Kidney capillary endothelial cell (primary cell): ENCODE results near the gene MEGF11.

ENCODE experiments used
- DNase-seq: peaks from one replicate; pipeline ENCODE4 v3.0.0-alpha.2; 2018; ENCODE audit warnings: low spot score

The MEGF11 gene

GRCh38 chr15:65939901-65940617 is 313.5 kb downstream of the MEGF11 start:
- peak; percentile 85 for DNase-seq

GRCh38 chr15:65938604-65939003 is 314.9 kb downstream of the MEGF11 start:
- DNase-seq = no peak

GRCh38 chr15:65937476-65937875 is 316.1 kb downstream of the MEGF11 start:
- no peak for DNase-seq

GRCh38 chr15:65937054-65937453 is 316.5 kb downstream of the MEGF11 start:
- no peak for DNase-seq

GRCh38 chr15:65936282-65936681 is 317.3 kb downstream of the MEGF11 start:
- no peak for DNase-seq

GRCh38 chr15:65935391-65935790 is 318.2 kb downstream of the MEGF11 start:
- no peak for DNase-seq

GRCh38 chr15:65931221-65931620 is 322.3 kb downstream of the MEGF11 start:
- no peak for DNase-seq

GRCh38 chr15:65930134-65930533 is 323.4 kb downstream of the MEGF11 start:
- no peak for DNase-seq

- DNase-seq = no peak
These were observed 324.0 kb downstream of the MEGF11 start for GRCh38 chr15:65929573-65929972.

- DNase-seq = no peak
These were observed 326.0 kb downstream of the MEGF11 start for GRCh38 chr15:65927545-65927944.

GRCh38 chr15:65926899-65927298 is 326.7 kb downstream of the MEGF11 start:
- DNase-seq = no peak

GRCh38 chr15:65926459-65926858 is 327.1 kb downstream of the MEGF11 start:
- no peak for DNase-seq

- DNase-seq = no peak
These were observed 328.2 kb downstream of the MEGF11 start for GRCh38 chr15:65925338-65925737.

- DNase-seq = no peak
These were observed 329.5 kb downstream of the MEGF11 start for GRCh38 chr15:65924004-65924403.

GRCh38 chr15:65923264-65923663 is 330.3 kb downstream of the MEGF11 start:
- DNase-seq = no peak

- DNase-seq = no peak
These were observed 330.9 kb downstream of the MEGF11 start for GRCh38 chr15:65922621-65923020.

- DNase-seq = no peak
These were observed 331.8 kb downstream of the MEGF11 start for GRCh38 chr15:65921780-65922179.

GRCh38 chr15:65920825-65921309 is 332.7 kb downstream of the MEGF11 start:
- no peak for DNase-seq

GRCh38 chr15:65920121-65920520 is 333.4 kb downstream of the MEGF11 start:
- DNase-seq = no peak

- DNase-seq = no peak
These were observed 334.2 kb downstream of the MEGF11 start for GRCh38 chr15:65919353-65919752.

- no peak for DNase-seq
These were observed 334.6 kb downstream of the MEGF11 start for GRCh38 chr15:65918945-65919344.

- no peak for DNase-seq
These were observed 335.1 kb downstream of the MEGF11 start for GRCh38 chr15:65918357-65918920.

- DNase-seq = no peak
These were observed 335.6 kb downstream of the MEGF11 start for GRCh38 chr15:65917936-65918335.

- DNase-seq = no peak
These were observed 336.2 kb downstream of the MEGF11 start for GRCh38 chr15:65917407-65917756.
